ENCODE measurements around the gene BSDC1.
A peak's percentile ranks its signal among the peaks of the same experiment; 100 is the strongest.
"Not testable (repeated sequence)": the region's sequence is repeated elsewhere in the genome, so short reads cannot be mapped to it uniquely, and the experiment has no call there.

BSDC1 gene

DNA sequence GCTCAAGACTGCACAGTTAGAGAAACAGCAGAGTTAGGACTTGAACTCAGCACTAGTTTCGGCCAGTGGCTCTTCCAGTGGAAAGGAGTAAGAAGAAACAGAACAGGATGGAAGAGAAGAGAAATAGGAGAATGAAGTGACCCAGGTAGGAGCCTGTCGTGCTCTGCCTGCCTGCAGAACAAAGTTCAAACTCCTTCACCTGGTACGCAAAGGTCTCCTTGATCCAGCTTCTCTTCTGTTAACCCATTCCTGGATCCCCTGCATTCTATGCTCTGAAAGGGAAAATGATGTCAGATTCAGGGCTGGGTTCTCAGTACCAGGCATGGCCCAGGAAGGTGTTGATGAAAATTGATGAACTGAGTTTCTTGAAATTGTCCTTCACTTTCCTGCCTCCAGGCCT lies 35.8 kb downstream of the BSDC1 start:
- POLR2A ChIA-PET = no interaction called here
- no peak for DNase-seq (ENCODE audit: low read depth, low spot score)
- no peak overlapping the region for H3K4me3 ChIP-seq (ENCODE audit: low read depth, low read length)
- CTCF ChIA-PET = no interaction called here
- no peak for TF ChIP-seq CTCF (IDR thresholded peaks at IDR 0.05; ENCODE audit: insufficient read depth, low read length, missing control alignments)

DNA sequence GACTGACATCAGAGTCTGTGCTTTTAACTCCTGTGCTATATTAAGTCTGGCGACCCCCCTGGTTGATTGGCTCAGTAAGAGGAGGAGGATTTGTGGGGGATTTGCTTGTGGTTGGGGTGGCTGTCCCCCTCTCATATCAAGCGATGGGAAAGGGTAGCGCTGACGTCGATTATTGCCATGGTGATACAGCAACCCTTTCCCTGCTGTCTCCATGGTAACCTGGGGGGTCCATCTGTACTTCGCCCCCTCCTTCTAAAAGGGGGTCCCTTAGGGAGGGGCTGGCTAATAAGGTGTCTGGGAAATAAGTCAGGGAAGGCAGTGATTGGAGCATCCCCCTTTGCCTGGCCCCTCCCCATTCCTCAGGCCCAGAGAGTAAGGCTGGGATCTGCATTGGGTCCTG lies 36.6 kb downstream of the BSDC1 start:
- H3K4me3 ChIP-seq (ENCODE audit: low read depth, low read length) = no peak overlapping the region
- CTCF ChIA-PET = no interaction called here
- TF ChIP-seq CTCF (IDR thresholded peaks at IDR 0.05; ENCODE audit: insufficient read depth, low read length, missing control alignments) = no peak
- DNase-seq (ENCODE audit: low read depth, low spot score) = no peak
- POLR2A ChIA-PET = no interaction called here

DNA sequence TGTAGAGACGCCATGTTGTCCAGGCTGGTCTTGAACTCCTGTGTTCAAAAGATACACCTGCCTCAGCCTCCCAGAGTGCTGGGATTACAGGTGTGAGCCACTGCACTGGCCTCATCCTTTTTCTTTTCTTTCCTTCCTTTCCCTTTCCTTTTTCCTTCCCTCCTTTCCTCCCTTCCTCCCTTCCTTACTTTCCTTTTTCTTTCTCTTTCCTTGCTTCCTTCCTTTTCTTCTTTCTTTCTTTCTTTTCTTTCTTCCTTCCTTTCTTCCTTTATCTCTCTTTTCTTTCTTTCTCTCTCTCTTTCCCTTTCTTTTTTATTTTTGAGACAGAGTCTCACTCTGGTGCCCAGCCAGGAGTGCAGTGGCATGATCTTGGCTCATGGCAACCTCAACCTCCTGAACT lies 37.8 kb downstream of the BSDC1 start:
- POLR2A ChIA-PET = no interaction called here

GRCh38 chr1:32355778-32356177 lies 38.5 kb downstream of the BSDC1 start:
- CTCF ChIA-PET = not testable (repeated sequence)
- POLR2A ChIA-PET = interaction anchor here (5.6 kb wide), 1 partner anchor 20 kb away, joined by 38 read pairs; the partner anchor contains the start of gene MARCKSL1

More for the DNA sequence above, 37.8 kb downstream of the BSDC1 start:
- no peak for DNase-seq (ENCODE audit: low read depth, low spot score)
- no peak for TF ChIP-seq CTCF (IDR thresholded peaks at IDR 0.05; ENCODE audit: insufficient read depth, low read length, missing control alignments)
- CTCF ChIA-PET = no interaction called here
- H3K4me3 ChIP-seq (ENCODE audit: low read depth, low read length) = no peak overlapping the region

DNA sequence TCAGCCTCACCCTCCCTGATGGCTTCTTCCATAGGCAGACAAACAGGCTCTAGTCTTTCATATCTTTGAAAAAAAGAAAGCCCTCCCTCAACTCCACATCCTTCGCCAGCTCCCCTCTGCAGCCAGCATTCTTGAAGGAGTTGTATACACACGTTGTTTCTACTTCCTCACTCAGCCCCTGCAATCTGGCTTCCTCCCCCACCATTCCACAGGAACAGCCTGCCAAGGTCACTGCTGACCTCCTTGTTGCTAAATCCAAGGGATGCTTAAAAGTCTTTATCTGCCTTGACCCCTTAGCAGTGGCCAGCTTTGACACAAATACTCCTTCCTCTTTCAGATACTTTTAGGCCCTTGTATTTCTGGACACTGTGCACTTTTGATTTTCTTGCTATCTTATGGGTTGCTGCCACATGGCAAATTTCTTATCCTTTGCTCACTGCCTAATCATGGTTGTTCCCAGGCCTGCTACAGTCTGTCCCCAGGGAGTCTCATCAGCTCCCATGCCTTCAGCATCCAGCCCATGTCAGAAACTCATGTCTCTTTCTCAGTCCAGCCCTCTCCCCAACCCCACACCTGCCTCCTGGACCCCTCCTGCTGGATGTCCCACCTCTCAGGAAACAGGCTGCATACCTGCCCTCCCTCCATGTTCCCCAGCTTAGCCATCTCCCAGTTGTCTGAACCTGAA lies 40.2 kb downstream of the BSDC1 start:
- ChIA-PET CTCF (interaction anchor here (1.5 to 1.6 kb wide), 3 partner anchors 11 to 106 kb away, joined by 3 to 6 read pairs (median 4); no protein-coding TSS in a partner anchor), POLR2A (interaction anchor here (5.6 kb wide), 1 partner anchor 18 kb away, joined by 38 read pairs; the partner anchor contains the start of gene MARCKSL1)
- no peak overlapping the region for H3K4me3 ChIP-seq (ENCODE audit: low read depth, low read length)
- peak; percentile 14 for DNase-seq (ENCODE audit: low read depth, low spot score)
- no peak for TF ChIP-seq CTCF (IDR thresholded peaks at IDR 0.05; ENCODE audit: insufficient read depth, low read length, missing control alignments)

More at GRCh38 chr1:32355778-32356177, 38.5 kb downstream of the BSDC1 start:
- not testable (repeated sequence) for H3K4me3 ChIP-seq (ENCODE audit: low read depth, low read length); DNase-seq (ENCODE audit: low read depth, low spot score)

- no peak overlapping the region for H3K4me3 ChIP-seq (ENCODE audit: low read depth, low read length)
- ChIA-PET CTCF (interaction anchor here (0.9 to 3.8 kb wide), 7 partner anchors 12 to 153 kb away, joined by 3 to 26 read pairs (median 3); partner anchors contain the start of genes CCDC28B and DCDC2B), POLR2A (interaction anchor here (5.6 kb wide), 1 partner anchor 17 kb away, joined by 38 read pairs; the partner anchor contains the start of gene MARCKSL1)
- TF ChIP-seq CTCF (IDR thresholded peaks at IDR 0.05; ENCODE audit: insufficient read depth, low read length, missing control alignments) = no peak
- DNase-seq (ENCODE audit: low read depth, low spot score) = no peak
Observed at GRCh38 chr1:32353431-32353830, 40.8 kb downstream of the BSDC1 start.

All from AG04449 (cell line).